T-cell (primary cell): Measurements from ENCODE around the gene JAZF1. TPM values are rescaled to one million over a fixed set of nuclear protein-coding genes. Genes with fewer than 3 reads are reported as not detected.
"Not testable (repeated sequence)": the region's sequence is repeated elsewhere in the genome, so short reads cannot be mapped to it uniquely, and the experiment has no call there.

Experiments used
- ATAC-seq, 4 experiments: fragments of 200-7000 bp in 3 of 4; fragments of 150-1000 bp in 1 of 4; cut with Tn5 transposase; replicated peaks in 1 of 4; 1 replicate in 3 of 4; 2 replicates in 1 of 4; pipeline ENCODE4 v1.10.0; 2021; ENCODE audit warnings: moderate library complexity in 3 of 4, mild to moderate bottlenecking in 2 of 4, moderate number of reproducible peaks in 1 of 4
- CTCF ChIA-PET, 2 donors: fragments of 300-600 bp; sonication (Branson Sonifier 250); formaldehyde crosslinking; loops; one replicate each; lab custom pipeline; 2022; ENCODE audit warnings: antibody characterized with exemption in 2 of 2; lab: Charles Lee
- POLR2A ChIA-PET, 2 donors: fragments of 300-600 bp; sonication (Branson Sonifier 250); formaldehyde crosslinking; loops; one replicate each; lab custom pipeline; 2022; ENCODE audit warnings: antibody characterized with exemption in 2 of 2; lab: Charles Lee
- DNase-seq, 35 experiments: peaks; one replicate each; pipeline versions ENCODE4 v3.0.0 to v3.0.0-alpha.2; 2013 to 2023
- H3K27ac ChIP-seq: one replicate; pipeline ENCODE4 v1.5.1; 2013; ENCODE audit warnings: low read length
- H3K27me3 ChIP-seq, 2 experiments: replicated peaks in 1 of 2; 1 replicate in 1 of 2; 2 replicates in 1 of 2; pipeline versions ENCODE4 v1.6.1 to v1.7.0; 2013; ENCODE audit warnings: low read length in 1 of 2, mixed read lengths in 1 of 2; ENCODE audit not compliant: control insufficient read depth in 2 of 2, insufficient read depth in 2 of 2; ENCODE audit errors: extremely low read depth in 1 of 2
- H3K36me3 ChIP-seq, 2 donors: 1 replicate in 1 of 2; 2 replicates in 1 of 2; pipeline versions ENCODE4 v1.6.1 to v1.7.0; 2013; ENCODE audit warnings: low read length in 1 of 2; ENCODE audit not compliant: control insufficient read depth in 2 of 2, insufficient read depth in 1 of 2; ENCODE audit errors: extremely low read depth in 1 of 2
- H3K4me1 ChIP-seq, 2 experiments: 1 replicate in 1 of 2; 2 replicates in 1 of 2; pipeline versions ENCODE4 v1.6.1 to v1.7.0; 2013; ENCODE audit warnings: low read length in 2 of 2, mixed read lengths in 1 of 2; ENCODE audit not compliant: insufficient read depth in 2 of 2, control insufficient read depth in 1 of 2; ENCODE audit errors: extremely low read depth in 1 of 2
- H3K4me3 ChIP-seq, 2 donors: 1 replicate in 1 of 2; 2 replicates in 1 of 2; pipeline versions ENCODE4 v1.5.1 to v1.7.0; 2013; ENCODE audit warnings: mild to moderate bottlenecking in 2 of 2, low read length in 1 of 2, moderate library complexity in 1 of 2; ENCODE audit not compliant: control insufficient read depth in 1 of 2; ENCODE audit errors: extremely low read depth in 1 of 2
- H3K9me3 ChIP-seq: 2 replicates; pipeline ENCODE4 v1.7.0; 2013
- H3K27ac Mint-ChIP-seq, 2 donors: one replicate each; pipeline ENCODE4 v1.8.0; 2020 to 2021; ENCODE audit warnings: mild to moderate bottlenecking in 2 of 2, mixed read lengths in 2 of 2
- H3K27me3 Mint-ChIP-seq, 2 donors: one replicate each; pipeline ENCODE4 v1.8.0; 2021 to 2022; ENCODE audit warnings: mixed read lengths in 2 of 2
- H3K36me3 Mint-ChIP-seq: one replicate; pipeline ENCODE4 v1.8.0; 2021; ENCODE audit warnings: mixed read lengths
- H3K4me1 Mint-ChIP-seq, 3 donors: one replicate each; pipeline ENCODE4 v1.8.0; 2020 to 2022; ENCODE audit warnings: mixed read lengths in 3 of 3, mild to moderate bottlenecking in 1 of 3
- H3K4me3 Mint-ChIP-seq, 3 donors: one replicate each; pipeline ENCODE4 v1.8.0; 2020 to 2022; ENCODE audit warnings: mild to moderate bottlenecking in 3 of 3, mixed read lengths in 3 of 3, moderate library complexity in 3 of 3
- H3K9me3 Mint-ChIP-seq, 3 donors: one replicate each; pipeline ENCODE4 v1.8.0; 2020 to 2022; ENCODE audit warnings: mixed read lengths in 3 of 3
- WGBS: methylation state at CpG from one replicate; pipeline ENCODE4 v1.1.5; 2013; ENCODE audit warnings: missing lambda C conversion rate; ENCODE audit not compliant: insufficient coverage; 5-methylcytosine and 5-hydroxymethylcytosine counted together
- total RNA-seq, 35 experiments: library from RNA in 6 of 35; stranded (reverse) in 6 of 35; fragments of 120-200 nt in 1 of 35; gene quantifications; one replicate each; pipeline versions ENCODE4 v1.2.1 to v1.2.4 and lab custom pipeline; 2013 to 2026

JAZF1 gene
- total RNA-seq, 5 donors from 2014 or later (not counting 1 experiment from before 2014, with no cell fraction given): 9.6 to 22.1 (median 15.9) TPM

GRCh38 chr7:27856703-27857485 lies 323.7 kb downstream of the JAZF1 start:
- H3K4me3 Mint-ChIP-seq, H3K9me3 Mint-ChIP-seq, H3K27me3 Mint-ChIP-seq, DNase-seq, POLR2A ChIA-PET, H3K9me3 ChIP-seq, H3K27ac ChIP-seq, ATAC-seq, H3K4me3 ChIP-seq, H3K36me3 ChIP-seq, H3K4me1 Mint-ChIP-seq, H3K27me3 ChIP-seq, H3K4me1 ChIP-seq, H3K27ac Mint-ChIP-seq: not testable (repeated sequence)
- CTCF ChIA-PET: interaction anchor here in 1 of 2 donors (0.6 kb wide), 1 partner anchor 106 kb away, joined by 3 read pairs; no protein-coding TSS in a partner anchor
- peaks cover 44% of the 10 kb centered on the region for H3K36me3 Mint-ChIP-seq
- WGBS: 96% methylated on average over 25 of the region's 28 CpGs

GRCh38 chr7:27850531-27850930 lies 330.1 kb downstream of the JAZF1 start:
- Mint-ChIP-seq H3K36me3 (peaks cover 13% of the 10 kb centered on the region), H3K4me3 (no peak overlapping the region), H3K9me3 (peaks cover 0 to 6% (median 0%) of the 10 kb centered on the region in 3 donors), H3K4me1 (no peaks in the 10 kb centered on the region), H3K27me3 (no peaks in the 10 kb centered on the region), H3K27ac (no peak overlapping the region)
- Histone ChIP-seq H3K4me1 (no peaks in the 10 kb centered on the region), H3K27ac (no peak overlapping the region), H3K4me3 (no peak overlapping the region), H3K27me3 (no peaks in the 10 kb centered on the region), H3K36me3 (no peaks in the 10 kb centered on the region), H3K9me3 (no peaks in the 10 kb centered on the region)
- no peak for DNase-seq
- 95% methylated on average over 4 of the region's 5 CpGs for WGBS
- no peak for ATAC-seq
- CTCF ChIA-PET: interaction anchor here in 1 of 2 donors (0.7 kb wide), 1 partner anchor 46 kb away, joined by 3 read pairs; no protein-coding TSS in a partner anchor
- POLR2A ChIA-PET: interaction anchor here in 1 of 2 donors (0.7 kb wide), 1 partner anchor 1866 kb away, joined by 5 read pairs; no protein-coding TSS in a partner anchor

- ATAC-seq (no peak), DNase-seq (no peak)
- no peaks in the 10 kb centered on the region for H3K9me3 ChIP-seq
- no peaks in the 10 kb centered on the region for H3K27me3 Mint-ChIP-seq
- POLR2A ChIA-PET: no interaction called here
- H3K27me3 ChIP-seq: no peaks in the 10 kb centered on the region
- H3K4me1 Mint-ChIP-seq: no peaks in the 10 kb centered on the region
- no peak overlapping the region for H3K27ac Mint-ChIP-seq
- no peaks in the 10 kb centered on the region for H3K4me1 ChIP-seq
- WGBS: no CpG with 5 or more reads among the region's 3 CpGs
- no peaks in the 10 kb centered on the region for H3K9me3 Mint-ChIP-seq
- no peak overlapping the region for H3K4me3 Mint-ChIP-seq
- peaks cover 0 to 2% of the 10 kb centered on the region in 2 donors for H3K36me3 ChIP-seq
- H3K27ac ChIP-seq: no peak overlapping the region
- no peak overlapping the region for H3K4me3 ChIP-seq
- CTCF ChIA-PET: no interaction called here
- H3K36me3 Mint-ChIP-seq: no peaks in the 10 kb centered on the region
Measured at GRCh38 chr7:27846388-27846787, 334.2 kb downstream of the JAZF1 start.

- H3K4me3 ChIP-seq: no peak overlapping the region
- H3K9me3 ChIP-seq: no peaks in the 10 kb centered on the region
- Mint-ChIP-seq H3K4me1 (peaks cover 14 to 20% (median 19%) of the 10 kb centered on the region in 3 donors), H3K27me3 (no peaks in the 10 kb centered on the region), H3K27ac (no peak overlapping the region), H3K4me3 (no peak overlapping the region), H3K36me3 (peaks cover 5% of the 10 kb centered on the region), H3K9me3 (no peaks in the 10 kb centered on the region)
- peaks cover 4 to 7% of the 10 kb centered on the region in 2 donors for H3K36me3 ChIP-seq
- DNase-seq (no peak), ATAC-seq (no peak)
- POLR2A ChIA-PET: no interaction called here
- H3K4me1 ChIP-seq: peaks cover 7 to 13% of the 10 kb centered on the region in 2 experiments
- 95% methylated on average over 11 of the region's 15 CpGs for WGBS
- H3K27me3 ChIP-seq: no peaks in the 10 kb centered on the region
- CTCF ChIA-PET: no interaction called here
- no peak overlapping the region for H3K27ac ChIP-seq
Measured at GRCh38 chr7:27843584-27844305, 336.9 kb downstream of the JAZF1 start.

- Histone ChIP-seq H3K36me3 (peaks cover 5 to 7% of the 10 kb centered on the region in 2 donors), H3K27ac (no peak overlapping the region), H3K4me3 (no peak overlapping the region), H3K27me3 (no peaks in the 10 kb centered on the region), H3K4me1 (peaks cover 7 to 13% of the 10 kb centered on the region in 2 experiments), H3K9me3 (no peaks in the 10 kb centered on the region)
- H3K4me1 Mint-ChIP-seq: peaks cover 14 to 22% (median 19%) of the 10 kb centered on the region in 3 donors
- H3K4me3 Mint-ChIP-seq: no peak overlapping the region
- H3K27me3 Mint-ChIP-seq: no peaks in the 10 kb centered on the region
- ChIA-PET POLR2A (interaction anchor here in 1 of 2 donors (0.6 kb wide), 1 partner anchor 880 kb away, joined by 3 read pairs; no protein-coding TSS in a partner anchor), CTCF (interaction anchor here in 1 of 2 donors (0.6 kb wide), 1 partner anchor 9 kb away, joined by 6 read pairs; no protein-coding TSS in a partner anchor)
- 92% methylated on average over 6 of the region's 9 CpGs for WGBS
- no peaks in the 10 kb centered on the region for H3K9me3 Mint-ChIP-seq
- peaks cover 11% of the 10 kb centered on the region for H3K36me3 Mint-ChIP-seq
- ATAC-seq: no peak
- DNase-seq: no peak
- H3K27ac Mint-ChIP-seq: no peak overlapping the region
Measured at GRCh38 chr7:27842851-27843250, 337.7 kb downstream of the JAZF1 start.

GRCh38 chr7:27842094-27842692 lies 338.4 kb downstream of the JAZF1 start:
- no peak for ATAC-seq
- CTCF ChIA-PET: interaction anchor here in 1 of 2 donors (0.6 kb wide), 1 partner anchor 10 kb away, joined by 6 read pairs; no protein-coding TSS in a partner anchor
- H3K36me3 ChIP-seq: peaks cover 5 to 7% of the 10 kb centered on the region in 2 donors

More at GRCh38 chr7:27842094-27842692, 338.4 kb downstream of the JAZF1 start:
- Mint-ChIP-seq H3K4me3 (no peak overlapping the region), H3K27me3 (no peaks in the 10 kb centered on the region), H3K27ac (peak overlapping the region in 1 of 2 donors; percentile 4), H3K4me1 (peaks cover 14 to 22% (median 19%) of the 10 kb centered on the region in 3 donors), H3K9me3 (no peaks in the 10 kb centered on the region), H3K36me3 (peaks cover 11% of the 10 kb centered on the region)
- 98% methylated on average over 5 of the region's 14 CpGs for WGBS
- Histone ChIP-seq H3K27me3 (no peaks in the 10 kb centered on the region), H3K4me3 (no peak overlapping the region), H3K9me3 (no peaks in the 10 kb centered on the region), H3K4me1 (peaks cover 7 to 13% of the 10 kb centered on the region in 2 experiments), H3K27ac (no peak overlapping the region)
- POLR2A ChIA-PET: interaction anchor here in 1 of 2 donors (0.6 kb wide), 1 partner anchor 880 kb away, joined by 3 read pairs; no protein-coding TSS in a partner anchor
- no peak for DNase-seq
